Parathyroid adenoma (tissue), 2 donors: ENCODE results near the gene SPAG9.

Experiments used
- H2AFZ ChIP-seq: fragments of 300-600 bp; sonication (generic); one replicate; pipeline ENCODE4 v1.7.0; 2017; ENCODE audit warnings: antibody characterized with exemption, mild to moderate bottlenecking
- H3K27ac ChIP-seq: fragments of 300-600 bp; sonication (generic); one replicate; pipeline ENCODE4 v1.7.0; 2017
- H3K27me3 ChIP-seq: fragments of 300-600 bp; sonication (generic); one replicate; pipeline ENCODE4 v1.7.0; 2017; ENCODE audit warnings: low read length; ENCODE audit not compliant: control insufficient read depth, insufficient read depth
- H3K36me3 ChIP-seq: fragments of 300-600 bp; sonication (generic); one replicate; pipeline ENCODE4 v1.7.0; 2017; ENCODE audit warnings: low read length; ENCODE audit not compliant: control insufficient read depth, insufficient read depth
- H3K4me1 ChIP-seq: fragments of 300-600 bp; sonication (generic); one replicate; pipeline ENCODE4 v1.7.0; 2017; ENCODE audit warnings: control low read depth
- H3K4me2 ChIP-seq: fragments of 300-600 bp; sonication (generic); one replicate; pipeline ENCODE4 v1.7.0; 2017; ENCODE audit warnings: low read length
- H3K4me3 ChIP-seq: fragments of 300-600 bp; sonication (generic); one replicate; pipeline ENCODE4 v1.7.0; 2017; ENCODE audit warnings: low read depth, low read length
- H3K79me2 ChIP-seq: fragments of 300-600 bp; sonication (generic); one replicate; pipeline ENCODE4 v1.7.0; 2017; ENCODE audit warnings: control low read depth
- H3K9ac ChIP-seq: fragments of 300-600 bp; sonication (generic); one replicate; pipeline ENCODE4 v1.7.0; 2017; ENCODE audit warnings: mild to moderate bottlenecking
- H3K9me3 ChIP-seq: fragments of 300-600 bp; sonication (generic); one replicate; pipeline ENCODE4 v1.7.0; 2017; ENCODE audit warnings: low read length; ENCODE audit not compliant: control insufficient read depth
- CTCF ChIP-seq: fragments of 300-600 bp; sonication (generic); IDR thresholded peaks from one replicate; pipeline ENCODE4 v1.7.0; 2017; ENCODE audit warnings: antibody characterized with exemption, mild to moderate bottlenecking
- donor health status: primary hyperparathyroidism.

SPAG9 gene

GRCh38 chr17:51014129-51014528 is 106.5 kb downstream of the SPAG9 start:
- Histone ChIP-seq H3K4me3 (no peak overlapping the region), H2AFZ (no peak overlapping the region), H3K27me3 (no peaks in the 10 kb centered on the region), H3K4me2 (no peak overlapping the region), H3K79me2 (no peaks in the 10 kb centered on the region), H3K9me3 (no peaks in the 10 kb centered on the region), H3K9ac (no peak overlapping the region), H3K36me3 (no peaks in the 10 kb centered on the region), H3K27ac (no peak overlapping the region), H3K4me1 (peaks cover 5% of the 10 kb centered on the region)
- TF ChIP-seq CTCF, result no peak

GRCh38 chr17:51013322-51013721 is 107.3 kb downstream of the SPAG9 start:
- Histone ChIP-seq H3K27me3 (no peaks in the 10 kb centered on the region), H3K4me1 (peaks cover 5% of the 10 kb centered on the region), H3K36me3 (no peaks in the 10 kb centered on the region), H3K4me3 (no peak overlapping the region), H3K9me3 (no peaks in the 10 kb centered on the region), H3K79me2 (no peaks in the 10 kb centered on the region), H3K27ac (no peak overlapping the region), H2AFZ (no peak overlapping the region), H3K4me2 (no peak overlapping the region), H3K9ac (no peak overlapping the region)
- no peak for TF ChIP-seq CTCF

GRCh38 chr17:51012538-51012937 is 108.1 kb downstream of the SPAG9 start:
- Histone ChIP-seq H3K4me2 (no peak overlapping the region), H3K9ac (no peak overlapping the region), H3K36me3 (no peaks in the 10 kb centered on the region), H3K79me2 (no peaks in the 10 kb centered on the region), H3K27ac (no peak overlapping the region), H3K4me1 (peaks cover 5% of the 10 kb centered on the region), H3K4me3 (no peak overlapping the region), H2AFZ (no peak overlapping the region), H3K9me3 (no peaks in the 10 kb centered on the region), H3K27me3 (no peaks in the 10 kb centered on the region)
- no peak for TF ChIP-seq CTCF

GRCh38 chr17:51010173-51010675 is 110.4 kb downstream of the SPAG9 start:
- Histone ChIP-seq H3K4me2 (no peak overlapping the region), H3K36me3 (no peaks in the 10 kb centered on the region)
- no peak for TF ChIP-seq CTCF

GRCh38 chr17:51006601-51007000 is 114.1 kb downstream of the SPAG9 start:
- Histone ChIP-seq H3K27me3 (no peaks in the 10 kb centered on the region), H3K9me3 (no peaks in the 10 kb centered on the region), H3K4me2 (no peak overlapping the region), H3K9ac (no peak overlapping the region), H3K36me3 (no peaks in the 10 kb centered on the region), H3K27ac (no peak overlapping the region), H3K79me2 (no peaks in the 10 kb centered on the region), H2AFZ (no peak overlapping the region), H3K4me1 (no peaks in the 10 kb centered on the region), H3K4me3 (no peak overlapping the region)
- TF ChIP-seq CTCF, result no peak

More at GRCh38 chr17:51010173-51010675, 110.4 kb downstream of the SPAG9 start:
- Histone ChIP-seq H2AFZ (no peak overlapping the region), H3K9me3 (no peaks in the 10 kb centered on the region), H3K4me3 (no peak overlapping the region), H3K27me3 (no peaks in the 10 kb centered on the region), H3K4me1 (peaks cover 3% of the 10 kb centered on the region), H3K9ac (no peak overlapping the region), H3K27ac (no peak overlapping the region), H3K79me2 (no peaks in the 10 kb centered on the region)
